Fibroblast of lung (primary cell): ENCODE results near the gene KRT85.

Experiments
- EZH2 ChIP-seq: IDR thresholded peaks from 2 replicates; pipeline ENCODE4 v1.5.1; 2012; ENCODE audit warnings: low read length, control low read depth, mild to moderate bottlenecking; ENCODE audit errors: missing control alignments
- TF ChIP-seq, protein P1 (sequence below), 2 donors: IDR thresholded peaks in 1 of 2; conservative IDR thresholded peaks in 1 of 2; 1 replicate in 1 of 2; 2 replicates in 1 of 2; pipeline ENCODE4 v1.5.1; 2011 to 2012; ENCODE audit warnings: low read length in 2 of 2, control low read depth in 1 of 2, inconsistent platforms in 1 of 2, low read depth in 1 of 2, mild to moderate bottlenecking in 1 of 2

DNA sequence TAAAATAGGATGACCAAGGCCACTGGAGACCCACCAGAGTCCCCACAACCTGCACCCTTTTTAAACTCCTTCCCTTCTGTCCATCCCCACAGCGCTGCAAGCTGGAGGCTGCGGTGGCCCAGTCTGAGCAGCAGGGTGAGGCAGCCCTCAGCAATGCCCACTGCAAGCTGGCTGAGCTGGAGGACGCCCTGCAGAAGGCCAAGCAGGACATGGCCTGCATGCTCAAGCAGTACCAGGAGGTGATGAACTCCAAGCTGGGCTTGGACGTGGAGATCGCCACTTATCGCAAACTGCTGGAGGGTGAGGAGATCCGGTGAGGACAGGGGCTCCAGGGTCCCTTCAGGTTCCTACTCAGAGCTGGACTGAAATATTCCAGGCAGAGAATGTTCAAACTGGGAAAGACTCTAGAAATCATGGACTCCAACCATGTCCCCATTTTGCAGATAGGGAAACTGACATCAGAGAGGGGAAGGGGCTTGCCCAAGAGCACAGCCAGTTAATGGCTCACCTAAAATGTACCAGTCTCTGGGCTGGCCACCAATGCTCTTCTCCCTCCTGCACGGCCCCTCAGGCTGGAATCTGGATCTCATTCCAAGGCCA is 17.2 kb downstream of the KRT85 start:
- TF ChIP-seq EZH2 = no peak
- TF ChIP-seq, protein P1, sequence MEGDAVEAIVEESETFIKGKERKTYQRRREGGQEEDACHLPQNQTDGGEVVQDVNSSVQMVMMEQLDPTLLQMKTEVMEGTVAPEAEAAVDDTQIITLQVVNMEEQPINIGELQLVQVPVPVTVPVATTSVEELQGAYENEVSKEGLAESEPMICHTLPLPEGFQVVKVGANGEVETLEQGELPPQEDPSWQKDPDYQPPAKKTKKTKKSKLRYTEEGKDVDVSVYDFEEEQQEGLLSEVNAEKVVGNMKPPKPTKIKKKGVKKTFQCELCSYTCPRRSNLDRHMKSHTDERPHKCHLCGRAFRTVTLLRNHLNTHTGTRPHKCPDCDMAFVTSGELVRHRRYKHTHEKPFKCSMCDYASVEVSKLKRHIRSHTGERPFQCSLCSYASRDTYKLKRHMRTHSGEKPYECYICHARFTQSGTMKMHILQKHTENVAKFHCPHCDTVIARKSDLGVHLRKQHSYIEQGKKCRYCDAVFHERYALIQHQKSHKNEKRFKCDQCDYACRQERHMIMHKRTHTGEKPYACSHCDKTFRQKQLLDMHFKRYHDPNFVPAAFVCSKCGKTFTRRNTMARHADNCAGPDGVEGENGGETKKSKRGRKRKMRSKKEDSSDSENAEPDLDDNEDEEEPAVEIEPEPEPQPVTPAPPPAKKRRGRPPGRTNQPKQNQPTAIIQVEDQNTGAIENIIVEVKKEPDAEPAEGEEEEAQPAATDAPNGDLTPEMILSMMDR (conservative IDR thresholded peaks at IDR 0.05 in 1 of 2, IDR thresholded peaks at IDR 0.05 in 1 of 2; ENCODE audit: low read depth in 1 of 2, low read length in 2 of 2) = no peak
